ENCODE data around the gene CHGA. TPM values are rescaled to one million over a fixed set of nuclear protein-coding genes. Genes with fewer than 3 reads are reported as not detected.

The CHGA gene
- polyA plus RNA-seq, 3 donors from 2014 or later: 0.63 TPM; not detected in 2

DNA sequence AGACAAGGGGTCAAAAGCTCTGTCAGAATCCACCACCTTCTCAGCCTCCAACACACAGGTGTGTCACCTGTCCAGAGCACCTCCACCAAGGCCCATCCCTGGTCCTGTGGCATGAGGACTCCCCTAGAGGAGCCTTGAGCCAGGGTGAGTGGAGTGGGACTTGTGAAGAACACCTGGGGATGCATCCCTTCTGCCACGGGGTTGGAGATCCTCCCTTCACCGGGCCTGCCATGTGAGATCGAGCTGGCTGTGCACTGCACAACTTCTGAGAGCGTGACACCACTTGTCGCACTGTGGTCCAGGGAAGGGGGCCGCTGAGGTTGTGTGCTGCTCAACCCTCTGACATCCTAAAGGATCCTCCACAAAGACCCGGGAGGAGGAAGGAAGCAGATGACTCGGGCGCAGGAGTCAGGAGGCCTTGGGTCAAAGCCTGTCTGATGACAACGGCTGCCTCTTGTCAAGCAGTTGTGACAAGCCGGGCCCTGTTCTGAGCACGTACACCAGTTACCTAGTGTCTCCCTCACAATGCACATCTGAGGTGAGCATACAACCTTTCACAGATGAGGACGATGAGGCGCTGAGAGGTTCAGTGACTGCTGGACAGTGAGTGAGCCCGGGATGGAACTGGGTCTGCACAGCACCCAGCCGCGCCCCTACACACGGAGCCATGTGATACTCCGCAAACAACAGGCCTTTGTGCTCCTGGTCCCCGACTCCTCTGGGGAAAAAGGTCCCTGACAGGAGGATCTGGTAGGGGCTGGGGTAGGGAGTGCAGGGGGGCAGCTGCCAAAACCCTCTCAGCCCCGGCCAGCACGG is 35.6 kb downstream of the CHGA start:
- peaks cover 0 to 2% (median 0%) of the 10 kb centered on the region in 3 donors for H3K27me3 Mint-ChIP-seq (ENCODE audit: low read depth in 3 of 3)
- no peak for DNase-seq
- H3K36me3 Mint-ChIP-seq: peaks cover 0 to 7% (median 4%) of the 10 kb centered on the region in 3 donors
- no peaks in the 10 kb centered on the region for H3K9me3 Mint-ChIP-seq
- no peak overlapping the region for H3K27ac Mint-ChIP-seq
- no peak overlapping the region for H3K4me3 Mint-ChIP-seq
- H3K4me1 Mint-ChIP-seq: peaks cover 0 to 2% of the 10 kb centered on the region in 2 donors

DNA sequence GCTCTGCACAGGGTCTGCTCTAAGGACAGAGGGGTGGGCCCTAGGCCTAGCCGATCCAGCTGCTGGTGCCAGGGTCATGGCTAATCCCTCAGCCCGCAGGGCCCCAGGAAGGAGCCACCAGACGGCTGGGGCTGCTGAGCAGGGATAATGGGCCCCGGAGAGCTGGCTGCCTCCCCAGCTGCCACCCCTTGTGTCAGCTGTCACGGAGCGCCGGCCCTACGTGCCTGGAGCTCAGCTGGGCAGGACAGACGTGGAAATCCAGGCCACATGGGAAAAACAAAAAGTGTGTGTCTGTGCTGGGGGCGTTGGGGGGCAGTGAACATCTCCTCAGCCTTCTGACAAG is 36.2 kb downstream of the CHGA start:
- H3K4me3 Mint-ChIP-seq: no peak overlapping the region
- H3K9me3 Mint-ChIP-seq: no peaks in the 10 kb centered on the region
- H3K36me3 Mint-ChIP-seq: peaks cover 0 to 7% (median 4%) of the 10 kb centered on the region in 3 donors
- H3K4me1 Mint-ChIP-seq: peaks cover 3 to 8% of the 10 kb centered on the region in 2 donors
- peaks cover 0 to 2% (median 0%) of the 10 kb centered on the region in 3 donors for H3K27me3 Mint-ChIP-seq (ENCODE audit: low read depth in 3 of 3)
- DNase-seq: no peak
- no peak overlapping the region for H3K27ac Mint-ChIP-seq

- Mint-ChIP-seq H3K4me1 (peaks cover 7 to 11% of the 10 kb centered on the region in 2 donors), H3K4me3 (no peak overlapping the region), H3K27me3 (ENCODE audit: low read depth in 3 of 3) (peaks cover 0 to 2% (median 0%) of the 10 kb centered on the region in 3 donors), H3K9me3 (no peaks in the 10 kb centered on the region), H3K27ac (no peak overlapping the region), H3K36me3 (peaks cover 0 to 7% (median 4%) of the 10 kb centered on the region in 3 donors)
- no peak for DNase-seq
These were observed 37.1 kb downstream of the CHGA start for GRCh38 chr14:92959761-92960680.

DNA sequence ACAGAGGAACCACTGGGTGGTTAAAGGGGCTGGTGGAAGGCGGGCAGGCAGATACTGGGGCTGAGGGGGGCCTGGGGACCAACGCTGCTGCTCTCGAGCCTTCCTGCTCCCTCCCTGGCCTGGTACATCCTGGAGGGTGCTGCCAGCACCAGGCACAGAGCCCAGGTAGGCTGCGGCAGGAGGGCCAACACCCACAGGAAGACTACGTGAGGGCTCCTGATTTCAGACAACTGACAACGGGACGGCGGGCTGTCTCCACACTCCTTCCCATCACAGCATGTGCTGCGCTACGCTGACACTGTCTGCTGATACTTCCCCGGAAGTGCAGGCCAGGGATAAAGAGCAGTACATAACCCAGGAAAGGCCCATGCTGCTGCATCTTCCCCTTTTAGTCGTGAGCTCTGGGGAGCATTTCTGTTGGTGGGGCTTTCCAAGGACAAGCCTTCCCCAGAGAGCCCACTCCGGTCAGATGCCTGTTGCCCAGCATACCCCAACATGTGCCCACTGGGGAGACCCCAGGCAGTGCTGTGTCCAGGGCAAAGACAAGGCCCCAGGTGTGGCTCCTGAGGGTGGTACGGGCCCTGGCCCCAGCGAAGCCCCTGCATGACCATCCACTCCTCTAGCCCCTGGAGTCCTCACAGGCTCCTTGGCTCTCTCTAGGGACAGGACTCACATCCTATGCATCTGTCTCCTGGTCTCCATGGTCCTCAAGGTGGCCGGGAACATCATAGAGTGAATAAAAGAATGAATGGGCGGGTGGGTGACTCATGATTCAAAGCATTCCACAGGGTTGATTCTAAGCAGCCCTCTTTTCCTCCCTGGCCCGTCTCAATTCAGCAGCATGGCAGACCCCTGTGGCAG is 38.0 kb downstream of the CHGA start:
- DNase-seq: no peak
- Mint-ChIP-seq H3K4me3 (no peak overlapping the region), H3K27me3 (ENCODE audit: low read depth in 3 of 3) (peaks cover 0 to 2% (median 0%) of the 10 kb centered on the region in 3 donors), H3K36me3 (peaks cover 0 to 7% (median 4%) of the 10 kb centered on the region in 3 donors), H3K9me3 (no peaks in the 10 kb centered on the region), H3K27ac (no peak overlapping the region), H3K4me1 (peaks cover 11 to 18% of the 10 kb centered on the region in 2 donors)

DNA sequence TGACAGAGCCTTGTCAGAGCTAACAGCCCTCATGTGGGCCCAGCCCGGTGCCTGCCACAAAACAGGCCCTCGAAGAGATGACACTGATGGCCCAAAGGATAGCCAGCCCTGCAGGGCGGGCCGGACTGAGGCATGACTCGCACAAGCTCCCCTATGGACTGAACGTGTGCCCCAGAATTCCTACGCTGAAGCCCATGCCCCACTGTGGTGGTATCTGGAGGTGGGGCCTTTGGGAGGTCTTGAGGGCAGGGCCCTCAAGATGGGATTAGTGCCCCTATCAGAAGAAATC is 38.6 kb downstream of the CHGA start:
- H3K27me3 Mint-ChIP-seq (ENCODE audit: low read depth in 3 of 3): peaks cover 0 to 2% (median 0%) of the 10 kb centered on the region in 3 donors
- no peak for DNase-seq
- peaks cover 14 to 24% of the 10 kb centered on the region in 2 donors for H3K4me1 Mint-ChIP-seq
- no peak overlapping the region for H3K4me3 Mint-ChIP-seq
- no peak overlapping the region for H3K27ac Mint-ChIP-seq
- no peaks in the 10 kb centered on the region for H3K9me3 Mint-ChIP-seq
- peaks cover 0 to 4% (median 3%) of the 10 kb centered on the region in 3 donors for H3K36me3 Mint-ChIP-seq

DNA sequence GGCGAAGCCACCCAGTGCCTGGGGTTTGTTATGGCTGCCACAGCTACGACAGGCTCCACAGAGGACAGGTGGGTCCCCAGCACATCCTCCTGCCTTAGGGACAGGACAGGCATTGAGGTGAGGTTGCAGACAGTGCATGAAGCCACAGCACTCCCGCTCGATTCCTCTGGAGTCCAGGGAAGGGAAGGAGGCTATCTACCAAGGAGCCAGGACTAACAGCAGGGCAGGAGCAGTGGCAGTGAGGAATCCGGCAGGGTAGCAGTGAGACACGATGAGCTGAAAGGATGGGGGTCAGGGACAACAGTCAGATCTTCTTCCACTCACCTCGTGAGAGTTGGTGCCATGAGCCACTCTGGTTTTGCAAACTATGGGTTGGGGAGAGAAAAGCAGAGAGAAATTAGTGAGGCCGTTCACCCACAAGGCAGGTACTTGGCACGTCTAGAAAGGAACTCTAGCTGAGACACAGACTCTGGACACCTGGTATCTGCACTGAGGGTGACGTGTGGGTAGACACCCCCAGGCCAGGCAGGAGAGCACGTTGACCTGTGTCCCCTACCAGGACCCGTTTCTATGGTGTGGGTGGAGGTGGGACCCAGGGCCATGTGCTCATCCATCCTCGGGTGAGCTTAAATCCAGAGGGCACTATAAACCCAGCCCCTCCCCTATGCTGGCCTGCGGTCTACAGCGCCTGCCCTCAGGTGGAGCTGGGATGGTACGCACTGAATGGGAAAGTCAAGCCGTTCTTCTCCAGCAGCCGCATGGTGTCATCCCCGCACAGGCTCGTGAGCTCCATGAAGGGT is 39.3 kb downstream of the CHGA start:
- Mint-ChIP-seq H3K27ac (peak overlapping the region in 2 of 6 donors; percentile 36 to 52), H3K4me1 (peaks cover 21 to 31% of the 10 kb centered on the region in 2 donors), H3K4me3 (no peak overlapping the region), H3K9me3 (no peaks in the 10 kb centered on the region), H3K27me3 (ENCODE audit: low read depth in 3 of 3) (peaks cover 0 to 2% (median 0%) of the 10 kb centered on the region in 3 donors), H3K36me3 (peaks cover 0 to 4% (median 0%) of the 10 kb centered on the region in 3 donors)
- DNase-seq: no peak

- Mint-ChIP-seq H3K9me3 (no peaks in the 10 kb centered on the region), H3K4me1 (peaks cover 25 to 36% of the 10 kb centered on the region in 2 donors), H3K27me3 (ENCODE audit: low read depth in 3 of 3) (peaks cover 0 to 2% (median 0%) of the 10 kb centered on the region in 3 donors), H3K4me3 (no peak overlapping the region), H3K27ac (no peak overlapping the region), H3K36me3 (peaks cover 3 to 9% (median 4%) of the 10 kb centered on the region in 3 donors)
- no peak for DNase-seq
These were observed 39.8 kb downstream of the CHGA start for GRCh38 chr14:92962831-92963095.

- peaks cover 0 to 4% (median 0%) of the 10 kb centered on the region in 3 donors for H3K27me3 Mint-ChIP-seq (ENCODE audit: low read depth in 3 of 3)
- peak overlapping the region in 4 of 6 donors; percentile 20 to 35 (median 24) for H3K27ac Mint-ChIP-seq
- no peak for DNase-seq
- peaks cover 26 to 38% of the 10 kb centered on the region in 2 donors for H3K4me1 Mint-ChIP-seq
- H3K9me3 Mint-ChIP-seq: no peaks in the 10 kb centered on the region
- no peak overlapping the region for H3K4me3 Mint-ChIP-seq
- H3K36me3 Mint-ChIP-seq: peaks cover 4 to 10% (median 5%) of the 10 kb centered on the region in 3 donors
These were observed 40.6 kb downstream of the CHGA start for GRCh38 chr14:92963301-92964123.

DNA sequence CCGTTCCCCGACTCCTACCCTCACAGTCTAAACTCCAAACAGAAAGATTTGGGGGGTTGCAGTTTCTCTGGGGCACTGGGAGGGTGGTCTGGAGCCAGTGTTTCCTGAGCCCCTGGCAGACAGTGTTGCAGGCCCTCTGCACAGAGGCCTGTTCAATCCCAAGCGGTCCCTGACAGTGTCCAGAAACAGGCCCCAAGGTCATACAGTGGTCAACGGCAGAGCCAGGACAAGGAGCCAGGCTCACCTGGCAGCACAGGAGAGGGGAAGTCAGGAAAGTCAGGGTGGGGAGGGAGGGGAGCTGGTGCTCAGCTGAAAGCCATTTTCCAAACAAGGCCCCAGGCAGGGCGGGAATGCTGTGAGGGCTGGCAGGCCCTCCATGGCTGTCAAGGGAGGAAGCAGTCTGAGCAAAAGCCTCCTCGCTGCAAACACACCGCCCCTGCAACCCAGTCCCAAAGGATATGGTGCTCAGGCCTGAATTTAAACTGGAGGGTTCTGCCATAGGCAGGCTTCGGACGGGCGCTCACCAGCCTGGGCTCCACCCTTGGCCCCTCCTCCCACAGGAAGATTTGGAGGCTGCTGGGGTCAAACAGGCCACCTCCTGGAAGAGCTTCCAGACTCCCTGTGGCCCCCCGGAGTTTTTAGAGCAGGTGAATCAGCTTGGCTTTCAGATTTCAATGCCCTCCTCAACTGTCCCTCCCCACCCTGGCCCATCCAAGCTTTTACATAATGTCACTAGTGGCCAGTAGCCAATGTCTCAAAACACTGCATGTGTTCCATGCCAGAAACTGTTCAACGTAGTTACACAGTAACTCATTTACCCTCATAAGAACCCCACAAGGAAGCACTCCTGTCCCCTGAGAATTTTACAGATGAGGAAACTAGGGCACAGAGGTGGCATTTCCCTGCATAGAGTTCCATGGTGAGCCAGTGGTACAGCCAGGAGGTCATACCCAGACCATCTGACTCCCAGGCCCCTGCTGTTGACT is 41.5 kb downstream of the CHGA start:
- H3K27me3 Mint-ChIP-seq (ENCODE audit: low read depth in 3 of 3): peaks cover 0 to 9% (median 0%) of the 10 kb centered on the region in 3 donors
- peak overlapping the region in 2 of 6 donors; percentile 20 to 71 for H3K27ac Mint-ChIP-seq
- H3K36me3 Mint-ChIP-seq: peaks cover 4 to 10% (median 5%) of the 10 kb centered on the region in 3 donors
- H3K4me3 Mint-ChIP-seq: no peak overlapping the region
- H3K4me1 Mint-ChIP-seq: peaks cover 26 to 44% of the 10 kb centered on the region in 2 donors
- H3K9me3 Mint-ChIP-seq: no peaks in the 10 kb centered on the region
- no peak for DNase-seq

GRCh38 chr14:92965281-92965680 is 42.3 kb downstream of the CHGA start:
- DNase-seq: no peak
- no peak overlapping the region for H3K4me3 Mint-ChIP-seq
- H3K27ac Mint-ChIP-seq: peak overlapping the region in 2 of 6 donors; percentile 36 to 50
- no peaks in the 10 kb centered on the region for H3K9me3 Mint-ChIP-seq
- H3K4me1 Mint-ChIP-seq: peaks cover 26 to 44% of the 10 kb centered on the region in 2 donors
- peaks cover 4 to 10% (median 5%) of the 10 kb centered on the region in 3 donors for H3K36me3 Mint-ChIP-seq
- H3K27me3 Mint-ChIP-seq (ENCODE audit: low read depth in 3 of 3): peaks cover 0 to 6% (median 0%) of the 10 kb centered on the region in 3 donors

DNA sequence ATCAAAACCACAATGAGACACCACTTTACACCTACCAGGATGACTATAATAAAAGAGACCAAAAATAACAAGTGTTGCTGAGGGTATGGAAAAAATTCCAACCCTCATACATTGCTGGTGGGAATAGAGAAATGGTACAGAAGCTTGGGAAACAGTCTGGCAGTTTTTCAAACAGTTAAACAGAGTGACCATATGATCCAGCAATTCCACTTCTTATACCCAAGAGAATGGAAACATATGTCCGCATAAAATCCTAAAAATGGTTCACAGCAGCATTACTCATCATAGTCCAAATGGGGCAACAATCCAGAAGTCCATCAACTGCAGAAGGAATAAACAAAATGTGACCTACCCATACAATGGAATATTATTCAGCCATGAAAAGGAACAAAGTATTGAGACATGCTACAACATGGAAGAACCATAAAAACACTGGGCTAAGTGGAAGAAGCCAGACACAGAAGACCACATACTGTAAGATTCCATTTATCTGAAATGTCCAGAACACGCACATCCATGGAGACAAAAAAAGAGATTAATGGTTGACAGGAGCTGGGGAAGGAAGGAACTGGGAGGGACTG is 44.5 kb downstream of the CHGA start:
- H3K36me3 Mint-ChIP-seq: peaks cover 4 to 5% (median 5%) of the 10 kb centered on the region in 3 donors
- H3K9me3 Mint-ChIP-seq: no peaks in the 10 kb centered on the region
- no peak overlapping the region for H3K4me3 Mint-ChIP-seq
- DNase-seq: no peak
- H3K27me3 Mint-ChIP-seq (ENCODE audit: low read depth in 3 of 3): peaks cover 0 to 8% (median 1%) of the 10 kb centered on the region in 3 donors
- H3K4me1 Mint-ChIP-seq: peaks cover 33 to 50% of the 10 kb centered on the region in 2 donors
- H3K27ac Mint-ChIP-seq: peak overlapping the region in 2 of 6 donors; percentile 21 to 24

Measured in immature natural killer cell (primary cell).